Measurements from ENCODE around the gene GJA5.

GRCh38 chr1:147777694-147778093 lies 17.3 kb upstream of the GJA5 start:
- no peak for TF ChIP-seq CTCF (IDR thresholded peaks at IDR 0.05)
- no peak for TF ChIP-seq POLR2A (IDR thresholded peaks at IDR 0.05)

Measured in right lobe of liver (tissue), 4 donors.